ENCODE measurements around the gene GOPC. TPM values are rescaled to one million over a fixed set of nuclear protein-coding genes. Genes with fewer than 3 reads are reported as not detected.

The GOPC gene
- total RNA-seq, 2 donors from 2014 or later = 28.4 to 30.3 TPM

DNA sequence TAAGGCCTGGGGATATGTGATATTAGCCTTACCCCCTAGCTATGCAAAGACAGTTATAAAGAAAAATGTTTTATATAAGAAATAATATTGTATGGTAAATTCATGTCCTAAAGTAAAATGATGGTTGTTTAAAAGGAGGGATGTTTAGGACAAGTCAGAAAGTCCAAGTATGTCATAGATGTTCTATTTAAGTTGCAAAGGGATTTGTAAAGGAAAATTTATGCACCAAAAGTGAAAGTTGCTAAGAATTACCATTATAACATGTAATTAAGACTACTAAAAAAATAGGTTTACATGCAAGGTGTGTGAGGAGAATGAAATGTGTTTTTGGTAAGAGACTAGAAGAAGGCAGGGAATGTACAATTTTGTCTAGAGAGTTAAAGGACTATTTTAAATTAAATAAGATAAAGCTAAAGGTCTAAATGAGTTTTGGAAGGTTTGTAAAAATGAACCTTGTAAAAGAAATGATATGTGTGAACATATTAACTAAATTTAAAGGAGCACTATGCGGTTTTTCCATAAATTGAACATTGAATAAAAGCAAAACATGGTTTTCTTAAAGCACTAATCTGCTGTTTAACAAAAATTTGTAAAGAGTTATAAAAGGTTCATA is 22.7 kb upstream of the GOPC start:
- 94% methylated on average over 1 of the region's 1 CpG; no CpG with 5 or more reads in 1 of the 2 experiments for WGBS, 2 experiments (ENCODE audit: insufficient coverage in 1 of 2, insufficient read length in 1 of 2)
- H3K4me3 Mint-ChIP-seq = no peak overlapping the region

DNA sequence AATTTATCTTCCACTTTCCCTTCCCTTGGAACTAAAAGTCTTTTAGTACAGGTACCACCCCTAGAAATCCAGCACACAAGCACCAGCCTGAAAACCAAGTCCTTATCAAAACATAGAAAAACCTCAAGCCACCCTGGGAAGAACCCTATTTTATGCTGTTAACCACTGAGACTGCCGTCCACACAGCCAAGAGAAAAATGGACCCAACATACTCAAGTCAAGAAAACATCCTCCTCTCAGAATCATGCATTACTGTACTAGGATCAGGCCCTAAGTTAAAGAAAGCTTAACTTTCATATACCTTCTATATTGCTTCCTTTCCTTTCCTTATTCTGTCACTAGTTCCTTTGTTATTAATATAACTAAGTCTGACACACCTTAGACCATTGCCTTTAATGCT is 16.9 kb upstream of the GOPC start:
- no peak for DNase-seq
- Histone ChIP-seq H3K4me1 (ENCODE audit: control insufficient read depth, insufficient read depth, low read length) (no peaks in the 10 kb centered on the region), H3K9me3 (ENCODE audit: control insufficient read depth, low read length) (peaks cover 45% of the 10 kb centered on the region), H3K36me3 (ENCODE audit: control insufficient read depth, insufficient read depth, low read length) (no peaks in the 10 kb centered on the region), H3K9ac (ENCODE audit: extremely low read depth, low read length, poor library complexity, severe bottlenecking) (no peak overlapping the region), H3K27me3 (ENCODE audit: control insufficient read depth, insufficient read depth, low read length, poor library complexity, severe bottlenecking) (no peaks in the 10 kb centered on the region), H3K4me3 (ENCODE audit: low read length) (no peak overlapping the region), H3K27ac (ENCODE audit: low read depth, low read length) (no peak overlapping the region)
- no peak overlapping the region for H3K4me3 Mint-ChIP-seq
- no peak overlapping the region for H3K27ac Mint-ChIP-seq
- peaks cover 41% of the 10 kb centered on the region for H3K9me3 Mint-ChIP-seq
- WGBS, 2 experiments (ENCODE audit: insufficient coverage in 1 of 2, insufficient read length in 1 of 2) = 85 to 86% methylated on average over 1 of the region's 1 CpG
- TF ChIP-seq, protein P1, sequence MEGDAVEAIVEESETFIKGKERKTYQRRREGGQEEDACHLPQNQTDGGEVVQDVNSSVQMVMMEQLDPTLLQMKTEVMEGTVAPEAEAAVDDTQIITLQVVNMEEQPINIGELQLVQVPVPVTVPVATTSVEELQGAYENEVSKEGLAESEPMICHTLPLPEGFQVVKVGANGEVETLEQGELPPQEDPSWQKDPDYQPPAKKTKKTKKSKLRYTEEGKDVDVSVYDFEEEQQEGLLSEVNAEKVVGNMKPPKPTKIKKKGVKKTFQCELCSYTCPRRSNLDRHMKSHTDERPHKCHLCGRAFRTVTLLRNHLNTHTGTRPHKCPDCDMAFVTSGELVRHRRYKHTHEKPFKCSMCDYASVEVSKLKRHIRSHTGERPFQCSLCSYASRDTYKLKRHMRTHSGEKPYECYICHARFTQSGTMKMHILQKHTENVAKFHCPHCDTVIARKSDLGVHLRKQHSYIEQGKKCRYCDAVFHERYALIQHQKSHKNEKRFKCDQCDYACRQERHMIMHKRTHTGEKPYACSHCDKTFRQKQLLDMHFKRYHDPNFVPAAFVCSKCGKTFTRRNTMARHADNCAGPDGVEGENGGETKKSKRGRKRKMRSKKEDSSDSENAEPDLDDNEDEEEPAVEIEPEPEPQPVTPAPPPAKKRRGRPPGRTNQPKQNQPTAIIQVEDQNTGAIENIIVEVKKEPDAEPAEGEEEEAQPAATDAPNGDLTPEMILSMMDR (conservative IDR thresholded peaks at IDR 0.05) = no peak
- peaks cover 14% of the 10 kb centered on the region for H3K36me3 Mint-ChIP-seq (ENCODE audit: low read depth)
- H3K27me3 Mint-ChIP-seq (ENCODE audit: insufficient read depth) = no peaks in the 10 kb centered on the region
- H3K4me1 Mint-ChIP-seq = peaks cover 8% of the 10 kb centered on the region

More for the DNA sequence above, 22.7 kb upstream of the GOPC start:
- Histone ChIP-seq H3K4me3 (ENCODE audit: low read length) (peak overlapping the region; percentile 54), H3K27me3 (ENCODE audit: control insufficient read depth, insufficient read depth, low read length, poor library complexity, severe bottlenecking) (no peaks in the 10 kb centered on the region), H3K4me1 (ENCODE audit: control insufficient read depth, insufficient read depth, low read length) (no peaks in the 10 kb centered on the region), H3K9me3 (ENCODE audit: control insufficient read depth, low read length) (peaks cover 82% of the 10 kb centered on the region), H3K27ac (ENCODE audit: low read depth, low read length) (no peak overlapping the region), H3K9ac (ENCODE audit: extremely low read depth, low read length, poor library complexity, severe bottlenecking) (no peak overlapping the region), H3K36me3 (ENCODE audit: control insufficient read depth, insufficient read depth, low read length) (no peaks in the 10 kb centered on the region)
- Mint-ChIP-seq H3K4me1 (no peaks in the 10 kb centered on the region), H3K27ac (no peak overlapping the region), H3K27me3 (ENCODE audit: insufficient read depth) (no peaks in the 10 kb centered on the region), H3K36me3 (ENCODE audit: low read depth) (peaks cover 18% of the 10 kb centered on the region), H3K9me3 (peaks cover 78% of the 10 kb centered on the region)
- DNase-seq = no peak
- TF ChIP-seq, protein P1 (conservative IDR thresholded peaks at IDR 0.05) = no peak

DNA sequence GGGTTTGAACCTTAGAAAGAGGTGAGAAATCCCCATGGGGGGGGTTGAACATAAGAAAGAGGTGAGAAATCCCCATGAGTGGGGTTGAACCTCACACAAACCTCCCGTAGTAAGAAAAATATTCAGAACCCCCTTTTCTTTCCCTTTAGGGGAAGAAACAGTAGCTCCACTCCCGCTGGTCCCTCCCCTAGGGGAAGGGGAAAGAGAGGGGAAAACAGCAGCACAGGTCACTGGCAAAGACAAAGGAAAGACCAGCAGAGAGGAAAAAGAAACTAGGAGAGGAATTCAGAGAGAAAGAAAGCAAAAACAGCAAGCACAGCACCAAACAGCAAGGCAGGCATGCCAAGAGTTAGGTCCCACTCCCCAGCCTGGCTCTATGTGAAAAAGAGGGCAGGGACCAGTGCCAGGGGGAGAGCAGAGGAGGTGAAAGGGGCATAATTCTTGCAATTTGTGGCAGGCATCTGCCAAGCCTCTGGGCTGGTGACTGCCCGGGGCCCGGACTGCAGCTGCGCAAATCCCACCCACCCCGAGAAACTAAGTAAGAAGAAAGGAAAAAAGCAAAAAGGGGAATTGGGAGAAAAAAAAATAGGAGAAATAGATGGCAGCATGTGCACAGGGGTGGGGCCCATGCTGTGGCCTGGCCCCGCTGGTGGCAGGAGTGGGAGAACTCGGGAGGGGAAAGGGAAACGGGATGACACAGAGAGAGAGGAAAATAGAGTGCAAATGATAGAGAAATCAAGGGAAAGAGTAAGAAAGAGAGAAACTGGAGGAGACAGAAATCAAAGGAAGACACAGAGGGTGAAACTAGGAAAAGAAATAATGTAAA is 15.1 kb upstream of the GOPC start:
- no peak for DNase-seq

More for the DNA sequence above, 15.1 kb upstream of the GOPC start:
- H3K36me3 ChIP-seq (ENCODE audit: control insufficient read depth, insufficient read depth, low read length) = no peaks in the 10 kb centered on the region
- no peak overlapping the region for H3K9ac ChIP-seq (ENCODE audit: extremely low read depth, low read length, poor library complexity, severe bottlenecking)
- H3K9me3 Mint-ChIP-seq = peaks cover 24% of the 10 kb centered on the region
- no peak overlapping the region for H3K27ac ChIP-seq (ENCODE audit: low read depth, low read length)
- TF ChIP-seq, protein P1 (conservative IDR thresholded peaks at IDR 0.05) = no peak
- H3K4me1 ChIP-seq (ENCODE audit: control insufficient read depth, insufficient read depth, low read length) = peaks cover 5% of the 10 kb centered on the region
- H3K27me3 ChIP-seq (ENCODE audit: control insufficient read depth, insufficient read depth, low read length, poor library complexity, severe bottlenecking) = no peaks in the 10 kb centered on the region
- no peak overlapping the region for H3K27ac Mint-ChIP-seq
- peaks cover 28% of the 10 kb centered on the region for H3K9me3 ChIP-seq (ENCODE audit: control insufficient read depth, low read length)
- no peaks in the 10 kb centered on the region for H3K27me3 Mint-ChIP-seq (ENCODE audit: insufficient read depth)
- H3K36me3 Mint-ChIP-seq (ENCODE audit: low read depth) = peaks cover 6% of the 10 kb centered on the region
- H3K4me3 ChIP-seq (ENCODE audit: low read length) = no peak overlapping the region
- H3K4me3 Mint-ChIP-seq = no peak overlapping the region
- 92 to 93% methylated on average over 6 to 9 of the region's 9 CpGs for WGBS, 2 experiments (ENCODE audit: insufficient coverage in 1 of 2, insufficient read length in 1 of 2)
- H3K4me1 Mint-ChIP-seq = peaks cover 25% of the 10 kb centered on the region
